Measurements from ENCODE around the gene CCSAP.

The CCSAP gene

GRCh38 chr1:229340496-229340895 is 2.4 kb downstream of the CCSAP start:
- TF ChIP-seq, protein P1, sequence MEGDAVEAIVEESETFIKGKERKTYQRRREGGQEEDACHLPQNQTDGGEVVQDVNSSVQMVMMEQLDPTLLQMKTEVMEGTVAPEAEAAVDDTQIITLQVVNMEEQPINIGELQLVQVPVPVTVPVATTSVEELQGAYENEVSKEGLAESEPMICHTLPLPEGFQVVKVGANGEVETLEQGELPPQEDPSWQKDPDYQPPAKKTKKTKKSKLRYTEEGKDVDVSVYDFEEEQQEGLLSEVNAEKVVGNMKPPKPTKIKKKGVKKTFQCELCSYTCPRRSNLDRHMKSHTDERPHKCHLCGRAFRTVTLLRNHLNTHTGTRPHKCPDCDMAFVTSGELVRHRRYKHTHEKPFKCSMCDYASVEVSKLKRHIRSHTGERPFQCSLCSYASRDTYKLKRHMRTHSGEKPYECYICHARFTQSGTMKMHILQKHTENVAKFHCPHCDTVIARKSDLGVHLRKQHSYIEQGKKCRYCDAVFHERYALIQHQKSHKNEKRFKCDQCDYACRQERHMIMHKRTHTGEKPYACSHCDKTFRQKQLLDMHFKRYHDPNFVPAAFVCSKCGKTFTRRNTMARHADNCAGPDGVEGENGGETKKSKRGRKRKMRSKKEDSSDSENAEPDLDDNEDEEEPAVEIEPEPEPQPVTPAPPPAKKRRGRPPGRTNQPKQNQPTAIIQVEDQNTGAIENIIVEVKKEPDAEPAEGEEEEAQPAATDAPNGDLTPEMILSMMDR (IDR thresholded peaks at IDR 0.05; ENCODE audit: borderline replicate concordance, control extremely low read depth, extremely low read depth, insufficient read depth, missing control alignments) = no peak
- no peak for DNase-seq (ENCODE audit: low spot score)
- in situ Hi-C loops (cut with MboI; ENCODE audit: low sequenced_read_pairs, unreplicated experiment) = no loop called here

- DNase-seq (ENCODE audit: low spot score) = no peak
- TF ChIP-seq, protein P1 (IDR thresholded peaks at IDR 0.05; ENCODE audit: borderline replicate concordance, control extremely low read depth, extremely low read depth, insufficient read depth, missing control alignments) = no peak
- in situ Hi-C loops (cut with MboI; ENCODE audit: low sequenced_read_pairs, unreplicated experiment) = no loop called here
Measured at GRCh38 chr1:229339520-229339919, 3.3 kb downstream of the CCSAP start.

DNA sequence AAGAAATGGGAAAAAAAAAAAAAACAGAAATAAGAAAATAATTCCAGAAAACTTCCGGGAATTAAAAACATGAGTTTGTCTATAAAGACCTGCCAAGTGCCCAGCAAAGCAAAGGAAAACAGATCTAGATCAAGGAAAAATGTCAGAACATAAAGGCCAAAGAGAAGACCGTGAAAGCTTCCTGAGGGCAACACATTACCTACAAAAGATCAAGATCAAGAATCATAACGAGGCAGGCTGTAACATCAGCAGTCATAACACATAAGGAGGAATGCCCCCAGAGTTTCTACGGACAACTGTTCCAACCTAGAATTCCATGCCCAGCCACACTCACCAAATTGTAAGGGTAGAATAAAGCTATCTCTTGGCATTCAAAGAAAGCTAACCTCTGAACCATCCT is 3.8 kb downstream of the CCSAP start:
- no peak for DNase-seq (ENCODE audit: low spot score)
- TF ChIP-seq, protein P1 (IDR thresholded peaks at IDR 0.05; ENCODE audit: borderline replicate concordance, control extremely low read depth, extremely low read depth, insufficient read depth, missing control alignments) = no peak
- in situ Hi-C loops (cut with MboI; ENCODE audit: low sequenced_read_pairs, unreplicated experiment) = no loop called here

DNA sequence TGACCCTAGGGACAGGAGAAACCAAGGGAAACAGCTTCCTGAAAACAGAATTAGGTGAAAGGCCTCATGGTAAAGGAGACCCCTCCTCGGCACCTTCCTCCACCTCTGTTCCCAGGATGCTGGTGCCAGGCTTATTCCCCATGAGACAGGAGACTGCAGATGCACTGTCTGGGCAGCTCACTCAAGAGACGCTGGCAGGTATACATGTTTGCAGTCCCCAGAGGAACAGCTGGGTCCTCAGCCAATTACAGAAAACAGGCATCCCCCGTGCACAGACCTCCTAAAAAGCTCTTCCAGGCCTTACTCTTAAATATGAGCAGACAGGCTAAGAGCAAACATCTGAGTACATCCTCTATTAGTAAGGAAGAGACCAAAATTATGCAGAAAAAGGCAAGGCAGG is 6.5 kb downstream of the CCSAP start:
- TF ChIP-seq, protein P1 (IDR thresholded peaks at IDR 0.05; ENCODE audit: borderline replicate concordance, control extremely low read depth, extremely low read depth, insufficient read depth, missing control alignments) = no peak

GRCh38 chr1:229334716-229335115 is 8.1 kb downstream of the CCSAP start:
- DNase-seq (ENCODE audit: low spot score) = no peak
- in situ Hi-C loops (cut with MboI; ENCODE audit: low sequenced_read_pairs, unreplicated experiment) = no loop called here
- TF ChIP-seq, protein P1 (IDR thresholded peaks at IDR 0.05; ENCODE audit: borderline replicate concordance, control extremely low read depth, extremely low read depth, insufficient read depth, missing control alignments) = no peak

More for the DNA sequence above, 6.5 kb downstream of the CCSAP start:
- in situ Hi-C loops (cut with MboI; ENCODE audit: low sequenced_read_pairs, unreplicated experiment) = no loop called here
- no peak for DNase-seq (ENCODE audit: low spot score)

DNA sequence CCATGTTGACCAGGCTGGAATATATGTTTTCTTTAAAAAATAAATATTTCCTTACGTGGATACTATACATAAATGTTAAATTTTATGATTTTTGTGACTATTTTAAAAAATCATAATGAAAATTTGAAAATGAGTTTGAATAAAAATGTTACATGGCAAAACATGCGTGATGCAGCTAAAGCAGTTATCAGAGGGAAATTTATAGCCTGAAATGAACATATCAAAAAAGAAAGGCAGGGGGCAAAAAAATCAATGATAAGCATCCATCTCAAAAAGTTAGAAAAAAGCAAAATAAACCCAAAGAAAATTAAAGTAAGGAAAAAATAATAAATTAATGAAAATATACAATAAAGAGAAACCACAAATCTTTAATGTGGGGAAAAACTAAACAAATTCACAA is 8.6 kb downstream of the CCSAP start:
- TF ChIP-seq, protein P1 (IDR thresholded peaks at IDR 0.05; ENCODE audit: borderline replicate concordance, control extremely low read depth, extremely low read depth, insufficient read depth, missing control alignments) = no peak
- in situ Hi-C loops (cut with MboI; ENCODE audit: low sequenced_read_pairs, unreplicated experiment) = no loop called here
- no peak for DNase-seq (ENCODE audit: low spot score)
